Measurements from ENCODE around the gene SLC17A5. TPM values are rescaled to one million over a fixed set of nuclear protein-coding genes. Genes with fewer than 3 reads are reported as not detected.
"Not testable (repeated sequence)": the region's sequence is repeated elsewhere in the genome, so short reads cannot be mapped to it uniquely, and the experiment has no call there.

Gene SLC17A5, protein sequence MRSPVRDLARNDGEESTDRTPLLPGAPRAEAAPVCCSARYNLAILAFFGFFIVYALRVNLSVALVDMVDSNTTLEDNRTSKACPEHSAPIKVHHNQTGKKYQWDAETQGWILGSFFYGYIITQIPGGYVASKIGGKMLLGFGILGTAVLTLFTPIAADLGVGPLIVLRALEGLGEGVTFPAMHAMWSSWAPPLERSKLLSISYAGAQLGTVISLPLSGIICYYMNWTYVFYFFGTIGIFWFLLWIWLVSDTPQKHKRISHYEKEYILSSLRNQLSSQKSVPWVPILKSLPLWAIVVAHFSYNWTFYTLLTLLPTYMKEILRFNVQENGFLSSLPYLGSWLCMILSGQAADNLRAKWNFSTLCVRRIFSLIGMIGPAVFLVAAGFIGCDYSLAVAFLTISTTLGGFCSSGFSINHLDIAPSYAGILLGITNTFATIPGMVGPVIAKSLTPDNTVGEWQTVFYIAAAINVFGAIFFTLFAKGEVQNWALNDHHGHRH
- polyA plus RNA-seq (2013, experiment 1 of 2; ENCODE audit: insufficient read length): 10.6 TPM
- polyA plus RNA-seq (2013, experiment 2 of 2; ENCODE audit: insufficient read length): 17.9 TPM

DNA sequence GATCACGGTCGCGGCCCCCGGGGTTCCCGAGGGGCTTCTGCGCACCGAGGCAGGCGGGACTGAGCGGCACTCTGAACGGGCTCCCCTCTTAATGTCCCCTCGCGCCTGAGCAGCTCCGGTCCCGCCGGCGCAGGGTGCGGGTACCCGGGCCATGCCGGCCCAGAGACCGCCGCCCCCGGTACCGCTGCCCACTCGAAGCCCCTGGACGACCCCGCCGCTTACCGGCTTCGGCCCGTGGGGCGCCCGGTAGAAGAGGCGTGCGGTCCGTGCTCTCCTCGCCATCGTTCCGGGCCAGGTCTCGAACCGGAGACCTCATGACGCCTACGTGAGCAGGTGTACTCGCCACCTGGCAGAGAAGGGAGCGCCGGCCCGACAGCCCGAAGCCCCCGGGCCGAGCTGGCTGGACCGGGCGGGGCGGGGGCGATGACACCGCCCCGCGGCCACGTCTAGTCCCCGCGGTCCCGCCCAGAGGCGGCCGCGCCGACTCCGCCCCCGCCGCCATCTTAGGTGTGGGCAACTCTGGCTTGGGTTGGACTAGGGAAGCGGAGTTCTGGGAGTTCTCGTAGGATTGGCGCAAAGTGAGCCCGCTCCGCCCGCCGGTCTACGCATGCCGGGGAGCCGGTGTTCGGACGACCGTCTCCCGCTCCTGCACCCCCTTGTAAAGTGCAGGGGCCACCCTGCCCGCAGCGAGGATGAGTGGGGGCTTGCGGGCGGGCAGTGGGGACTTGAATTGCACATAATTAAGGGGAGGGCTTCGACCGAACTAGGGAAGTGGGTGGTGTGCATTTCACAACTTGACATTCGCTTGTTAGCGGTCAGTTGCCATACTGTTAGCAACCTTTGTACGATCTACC is at the start of gene SLC17A5:
Gene SLC17A5 (minus strand): TSS at position 422 of the 854 bp plus-strand sequence. CDS start 106 bp downstream, at position 316.
- peak; percentile 93 for DNase-seq

DNA sequence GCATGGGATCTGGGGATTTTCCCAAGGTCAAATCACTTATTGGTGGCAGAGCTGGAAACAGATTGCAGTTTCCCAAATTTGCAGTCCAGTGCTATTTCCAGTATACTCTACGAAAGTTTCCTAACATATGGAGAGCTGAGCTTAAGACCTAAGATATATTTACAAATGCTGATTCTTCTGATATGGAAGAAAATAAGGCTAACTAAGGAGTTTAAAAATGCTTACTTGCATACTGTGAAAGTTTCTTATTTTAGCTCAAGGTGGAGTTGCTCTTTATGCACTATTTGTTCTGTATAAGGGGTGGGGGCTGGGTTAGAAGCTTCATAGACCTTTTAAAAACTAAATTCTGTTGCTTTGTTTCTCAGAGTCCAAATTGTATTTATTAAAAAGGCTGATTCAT is 49.7 kb upstream of the SLC17A5 start:
- DNase-seq: no peak

DNA sequence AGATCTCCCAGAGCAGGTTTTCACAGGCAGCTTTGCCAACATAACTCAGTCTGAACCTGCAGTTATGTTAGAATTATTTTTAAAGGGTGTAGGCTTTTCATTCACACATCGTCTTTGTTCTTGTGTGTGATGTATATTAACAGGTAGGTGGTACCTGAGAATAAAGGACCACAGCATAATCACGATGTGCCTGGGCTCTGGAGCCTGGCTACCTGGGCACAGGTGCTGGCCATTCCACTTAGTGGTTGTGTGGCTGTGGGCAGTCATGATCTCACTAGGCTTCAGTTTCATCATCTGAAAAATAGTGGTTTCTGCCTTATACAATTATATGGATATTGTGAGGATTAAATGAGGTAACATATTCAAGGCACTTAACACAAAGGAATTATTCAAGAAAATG is 48.7 kb upstream of the SLC17A5 start:
- no peak for DNase-seq

DNA sequence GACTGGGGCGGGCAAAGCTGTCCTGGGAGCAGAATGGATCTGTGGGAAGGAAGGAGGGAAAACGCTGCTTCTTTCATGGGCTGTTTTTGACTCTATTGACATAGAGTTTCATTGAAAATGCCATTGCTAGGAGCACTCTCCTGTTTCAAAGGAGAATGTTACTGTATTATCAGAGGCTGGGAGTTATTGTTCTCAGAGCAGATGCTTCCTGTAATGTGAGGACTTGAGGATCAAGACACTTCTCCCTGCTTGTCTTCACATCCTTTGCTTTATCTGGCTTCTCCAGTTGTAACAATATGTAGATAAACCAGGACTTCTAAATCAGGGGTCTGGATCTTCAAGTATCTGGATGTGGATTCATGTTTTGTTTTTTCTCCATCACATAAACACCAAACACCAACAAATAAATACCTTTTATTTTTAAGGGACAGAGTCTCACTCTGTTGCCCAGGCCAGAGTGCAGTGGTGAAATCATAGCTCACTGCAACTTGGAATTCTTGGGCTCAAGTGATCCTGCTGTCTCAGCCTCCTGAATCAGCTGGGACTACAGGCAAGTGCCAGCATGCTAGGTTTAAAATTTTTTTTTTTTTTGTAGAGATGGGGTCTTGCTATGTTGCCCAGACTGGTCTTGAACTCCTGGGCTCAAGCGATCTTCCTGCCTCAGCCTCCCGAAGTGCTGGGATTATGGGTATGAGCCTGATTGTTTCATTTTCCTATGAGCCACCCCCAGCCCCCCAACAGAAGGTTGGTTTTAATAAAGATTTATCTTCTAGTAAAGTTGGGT is 46.1 kb upstream of the SLC17A5 start:
- DNase-seq: no peak

DNA sequence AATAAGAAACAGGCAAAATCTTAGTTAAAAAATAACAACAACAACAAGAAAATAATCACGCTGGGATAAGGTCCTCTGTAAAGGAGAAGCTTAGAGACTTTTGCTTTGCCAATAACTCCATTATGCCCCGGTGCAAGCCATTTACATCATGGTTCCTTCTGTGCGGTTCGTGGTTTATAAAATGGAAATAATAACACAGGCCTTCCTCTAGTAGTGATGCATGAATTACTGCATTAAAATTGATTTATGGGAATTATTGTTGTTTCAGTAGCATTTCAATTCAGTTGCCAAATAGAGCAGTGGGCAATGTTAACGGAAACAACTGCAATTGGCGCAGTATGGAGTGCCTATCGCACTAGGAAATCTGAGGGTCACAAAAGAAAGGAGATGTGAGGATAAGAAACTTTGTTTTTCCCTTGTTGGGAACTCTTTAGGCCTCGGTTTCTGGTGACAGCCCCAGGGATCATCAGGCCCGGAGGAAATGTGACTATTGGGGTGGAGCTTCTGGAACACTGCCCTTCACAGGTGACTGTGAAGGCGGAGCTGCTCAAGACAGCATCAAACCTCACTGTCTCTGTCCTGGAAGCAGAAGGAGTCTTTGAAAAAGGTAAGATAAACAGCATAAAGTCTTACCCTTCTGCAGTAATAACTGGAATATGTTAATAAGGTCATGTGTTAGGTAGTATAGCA is 43.3 kb upstream of the SLC17A5 start:
- no peak for DNase-seq

DNA sequence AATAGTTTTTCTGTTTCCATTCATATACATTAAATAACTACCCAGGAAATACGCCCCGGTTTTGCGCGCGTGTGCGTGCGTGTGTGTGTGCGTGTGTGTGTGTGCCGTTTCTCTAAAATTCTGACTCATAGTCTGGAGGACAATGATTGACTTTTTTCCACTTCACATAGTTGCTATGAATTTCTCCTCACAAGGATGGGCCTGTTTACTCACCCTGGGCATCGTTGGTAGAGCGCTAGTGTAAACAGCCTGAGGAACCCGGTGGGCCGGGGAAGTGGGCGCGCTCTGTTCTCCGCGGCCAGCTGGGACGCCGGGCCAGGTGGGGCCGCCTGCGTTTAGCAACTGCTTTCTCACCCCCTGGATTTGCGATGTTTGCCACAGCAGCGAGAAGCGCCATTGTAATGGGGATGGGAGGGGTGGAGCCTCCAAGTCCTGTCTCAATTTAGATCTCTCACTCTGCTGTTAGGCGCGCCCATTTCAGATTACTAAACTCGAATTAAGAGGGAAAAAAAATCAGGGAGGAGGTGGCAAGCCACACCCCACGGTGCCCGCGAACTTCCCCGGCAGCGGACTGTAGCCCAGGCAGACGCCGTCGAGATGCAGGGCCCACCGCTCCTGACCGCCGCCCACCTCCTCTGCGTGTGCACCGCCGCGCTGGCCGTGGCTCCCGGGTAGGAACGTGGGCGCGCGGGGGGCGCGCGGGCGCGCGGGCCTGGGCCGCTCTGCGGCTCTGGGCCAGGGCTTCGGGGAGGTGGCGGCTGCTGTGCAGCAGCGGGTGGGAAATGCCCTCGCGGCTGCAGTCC is 42.0 kb upstream of the SLC17A5 start, which contains the start of gene CD109:
Gene CD109 (plus strand): TSS at position 585 of the 803 bp plus-strand sequence. CDS start 13 bp downstream, at position 598.
- DNase-seq: peak; percentile 78

DNA sequence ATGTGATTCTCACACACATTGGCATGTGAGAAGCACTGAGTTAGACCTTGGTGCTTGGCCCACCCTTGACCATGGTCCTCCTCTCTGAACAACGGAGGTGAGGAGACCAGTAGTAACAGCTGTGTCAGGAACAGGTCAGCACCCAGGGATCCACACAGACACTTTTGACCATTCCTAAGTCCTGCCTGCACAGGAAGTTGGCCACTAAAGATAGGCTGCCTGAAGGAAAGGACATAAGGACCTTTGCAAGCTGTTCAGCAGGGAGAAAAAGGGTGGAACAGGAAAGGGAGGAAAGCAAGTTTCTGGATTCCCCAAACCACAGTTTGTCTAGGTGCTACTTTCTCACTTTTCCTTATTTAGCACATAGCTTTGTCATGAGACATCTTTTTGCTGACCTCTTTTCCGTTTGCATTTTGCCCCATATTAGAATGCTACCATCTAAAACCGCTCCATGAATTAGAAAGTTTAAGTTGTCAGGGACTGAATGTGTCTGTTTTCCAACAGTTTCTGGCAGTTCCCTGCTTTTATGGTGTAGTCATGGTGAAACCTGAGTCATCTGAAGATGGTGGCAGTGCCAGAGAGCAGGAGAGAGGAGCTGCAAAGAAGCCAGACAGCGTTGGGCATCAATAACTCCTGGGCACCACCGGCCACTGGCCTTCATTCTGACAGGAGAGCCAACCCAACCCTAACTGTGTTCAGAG is 41.1 kb upstream of the SLC17A5 start:
- peak; percentile 60 for DNase-seq

DNA sequence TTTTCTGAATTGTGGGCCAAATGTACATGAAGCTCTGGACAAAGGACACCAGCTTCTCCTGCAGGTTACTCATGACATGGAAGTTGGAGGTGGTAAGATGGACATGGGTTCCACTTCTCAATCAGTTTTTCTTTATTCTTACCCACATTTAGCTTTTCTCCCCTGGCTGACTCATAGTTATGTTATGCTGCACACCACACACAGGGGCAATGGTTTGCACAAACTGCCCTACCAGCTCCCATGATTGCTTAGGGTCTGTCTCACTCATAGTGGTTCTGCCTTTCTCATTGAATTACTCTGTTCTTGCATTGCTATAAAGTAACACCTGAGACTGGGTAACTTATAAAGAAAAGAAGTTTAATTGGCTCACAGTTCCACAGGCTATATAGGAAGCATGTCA is 37.7 kb upstream of the SLC17A5 start:
- no peak for DNase-seq

DNA sequence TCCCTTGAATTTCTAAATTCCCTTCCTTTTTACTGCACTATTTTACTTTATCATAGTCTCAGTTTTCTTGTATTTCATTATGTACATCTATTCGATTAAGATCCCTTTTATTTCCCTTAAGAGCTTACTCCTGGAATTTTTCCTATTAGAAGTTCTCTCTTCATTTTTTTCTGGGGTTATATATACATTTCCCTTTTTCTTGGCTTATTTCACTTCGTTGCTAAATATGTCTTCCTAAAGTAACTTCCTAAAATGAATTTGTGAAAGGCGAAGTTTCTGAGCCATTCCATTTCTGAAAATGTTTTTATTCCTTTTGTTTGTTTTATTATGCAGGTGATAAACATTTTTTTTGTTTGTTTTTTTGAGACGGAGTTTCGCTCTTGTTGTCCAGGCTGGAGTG is 36.3 kb upstream of the SLC17A5 start:
- no peak for DNase-seq

DNA sequence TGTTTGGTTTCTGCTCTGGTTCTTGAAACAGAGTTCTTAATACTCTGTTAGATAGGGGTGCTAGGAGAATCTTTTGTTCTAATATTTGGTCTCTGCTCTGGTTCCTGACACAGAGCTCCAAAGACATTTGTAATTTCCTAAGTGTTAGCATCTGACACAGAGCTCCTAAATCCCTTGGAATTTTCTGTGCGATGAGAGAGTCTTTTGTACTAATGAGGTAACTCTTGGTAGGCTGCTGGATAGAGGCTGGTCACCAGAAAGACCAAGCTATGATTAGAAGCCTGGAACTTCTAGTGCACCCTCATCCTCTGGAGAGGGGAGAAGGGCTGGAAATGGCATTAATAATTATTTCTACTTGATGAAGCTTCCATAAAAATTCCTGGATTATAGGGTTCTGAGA is 34.6 kb upstream of the SLC17A5 start:
- no peak for DNase-seq

DNA sequence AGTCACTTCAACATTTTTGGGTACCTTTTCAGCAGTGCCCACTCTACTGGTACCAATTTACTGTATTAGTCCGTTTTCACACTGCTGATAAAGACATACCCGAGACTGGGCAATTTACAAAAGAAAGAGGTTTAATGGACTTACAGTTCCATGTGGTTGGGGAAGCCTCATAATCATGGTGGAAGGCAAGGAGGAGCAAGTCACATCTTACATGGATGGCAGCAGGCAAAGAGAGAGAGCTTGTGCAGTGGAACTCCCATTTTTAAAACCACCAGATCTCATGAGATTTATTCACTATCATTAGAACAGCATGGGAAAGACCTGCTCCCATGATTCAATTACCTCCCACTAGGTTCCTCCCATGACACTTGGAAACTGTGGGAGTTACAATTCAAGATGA is 29.8 kb upstream of the SLC17A5 start:
- DNase-seq: not testable (repeated sequence)

DNA sequence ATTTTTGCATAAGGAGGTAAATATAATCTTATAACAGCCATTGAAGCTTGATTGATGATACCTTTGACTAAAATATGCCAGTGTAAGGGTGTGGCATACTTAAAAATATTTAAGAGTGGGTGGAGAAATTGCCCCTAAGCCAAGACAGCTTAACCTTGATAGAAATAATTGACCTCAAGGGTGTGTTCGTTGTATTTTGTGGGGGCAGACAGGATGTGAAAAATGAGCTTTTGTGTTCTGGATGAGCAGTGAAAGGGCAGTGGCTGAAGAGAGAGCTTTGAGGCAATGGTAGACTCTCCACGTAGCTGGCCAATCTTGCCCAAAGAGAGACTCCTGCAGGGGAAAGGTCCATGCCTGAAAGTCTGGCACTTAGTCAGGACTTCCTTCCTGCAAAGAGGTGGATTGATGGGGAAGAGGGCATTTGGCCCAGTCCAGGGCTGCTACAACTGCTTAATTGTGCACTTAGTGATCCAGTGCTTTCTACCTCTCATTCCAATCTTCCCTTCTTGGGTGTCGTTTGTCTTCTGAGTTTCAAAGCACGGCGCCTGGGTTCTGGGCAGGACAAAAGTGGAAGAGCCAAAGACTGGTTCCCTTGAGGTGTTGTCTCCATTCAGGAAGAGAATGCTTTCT is 26.6 kb upstream of the SLC17A5 start:
- DNase-seq: no peak

DNA sequence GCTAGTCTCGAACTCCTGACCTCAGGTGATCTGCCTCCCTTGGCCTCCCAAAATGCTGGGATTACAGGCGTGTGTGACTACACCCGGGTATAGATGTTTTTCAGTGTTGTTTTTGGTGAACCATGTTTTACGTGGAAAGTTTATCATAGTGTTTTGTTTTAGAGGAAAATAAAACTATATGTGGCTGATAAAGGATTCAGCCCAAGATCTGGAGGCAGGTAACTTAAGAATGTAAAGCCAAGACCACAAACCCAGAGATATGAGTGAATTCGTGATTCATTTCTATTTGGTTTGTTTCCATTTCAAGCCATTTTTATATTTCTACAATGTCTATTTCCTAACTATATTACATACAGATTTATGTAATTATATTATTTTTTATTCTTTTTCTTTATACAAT is 26.1 kb upstream of the SLC17A5 start:
- not testable (repeated sequence) for DNase-seq

DNA sequence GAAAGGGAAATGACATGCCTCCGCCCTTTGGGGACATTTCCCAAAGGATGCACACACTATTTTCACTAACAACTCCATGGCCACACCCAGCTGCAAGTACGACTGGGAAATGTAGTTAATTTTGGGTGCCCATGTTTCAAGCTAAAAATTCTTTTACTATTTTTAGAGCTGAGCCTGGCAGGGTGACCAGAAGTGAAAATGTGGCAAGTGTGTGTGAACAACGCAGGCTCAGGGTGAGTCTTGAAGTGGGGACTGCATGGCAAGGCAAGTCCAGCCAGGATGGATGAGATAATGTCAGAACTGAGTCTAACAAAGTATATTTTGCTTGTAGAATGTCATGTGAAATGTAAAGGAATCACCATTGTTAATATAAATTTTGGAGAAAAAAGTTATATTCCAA is 25.2 kb upstream of the SLC17A5 start:
- no peak for DNase-seq

DNA sequence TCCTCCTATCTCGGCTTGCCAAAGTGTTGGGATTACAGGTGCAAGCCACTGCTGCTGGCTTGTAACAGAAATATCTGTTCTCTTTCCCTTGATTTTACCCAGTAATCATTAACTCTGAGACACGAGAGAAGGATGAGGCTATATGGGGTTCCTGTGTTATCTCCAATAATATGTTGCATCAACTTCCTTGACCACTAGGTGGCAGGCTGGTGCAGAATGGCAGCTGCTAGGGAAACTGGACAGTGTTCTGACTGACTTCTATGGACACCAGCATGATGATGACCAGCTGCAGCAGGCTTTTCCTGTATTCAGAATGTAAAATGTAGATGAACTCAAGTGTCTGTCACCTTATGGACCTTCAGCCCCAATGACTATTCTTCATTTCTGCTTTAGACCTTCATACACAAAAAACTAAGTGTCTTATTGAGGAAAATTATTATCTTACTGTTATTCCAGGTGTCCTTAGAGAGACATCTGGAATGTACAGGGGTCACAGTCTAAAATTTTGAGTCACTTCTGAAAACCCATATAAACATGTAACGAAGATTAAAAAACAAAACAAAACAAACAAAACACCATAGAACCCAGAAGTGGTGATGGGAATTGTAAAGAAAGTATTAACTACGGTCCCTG is 21.8 kb upstream of the SLC17A5 start:
- peak; percentile 73 for DNase-seq

DNA sequence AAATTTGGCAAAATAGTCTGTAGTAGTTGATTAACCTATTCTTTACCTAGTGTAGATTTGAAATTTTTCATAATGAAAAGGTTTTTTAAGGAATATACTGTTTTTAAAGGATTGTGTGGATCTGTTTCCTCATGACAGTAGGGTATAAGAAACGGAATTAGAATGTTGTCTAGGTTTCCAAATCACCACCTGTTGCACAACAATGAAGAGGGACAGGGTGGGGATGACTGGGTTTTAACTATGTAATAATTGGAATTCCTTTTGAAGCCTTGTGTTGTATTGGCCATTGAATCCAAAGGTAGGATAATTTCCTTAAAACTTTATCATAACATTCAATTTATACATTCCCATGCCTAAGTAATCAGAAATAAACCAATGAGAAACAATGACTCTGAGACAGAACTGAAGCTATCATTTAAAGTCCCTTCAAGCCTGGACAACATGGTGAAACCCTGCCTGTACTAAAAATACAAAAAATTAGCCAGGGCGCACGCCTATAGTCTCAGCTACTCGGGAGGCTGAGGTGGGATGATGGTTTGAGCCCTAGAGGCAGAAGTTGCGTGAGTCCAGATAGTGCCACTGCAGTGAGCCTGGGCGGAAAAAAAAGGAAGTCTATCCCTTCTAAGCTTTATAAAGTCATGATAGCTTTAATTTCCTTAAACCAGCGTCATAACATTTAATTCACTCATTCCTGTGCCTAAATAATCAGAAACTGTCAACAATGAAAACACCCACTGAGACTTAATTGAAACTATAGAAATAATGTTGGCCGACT is 18.3 kb upstream of the SLC17A5 start:
- DNase-seq: no peak

DNA sequence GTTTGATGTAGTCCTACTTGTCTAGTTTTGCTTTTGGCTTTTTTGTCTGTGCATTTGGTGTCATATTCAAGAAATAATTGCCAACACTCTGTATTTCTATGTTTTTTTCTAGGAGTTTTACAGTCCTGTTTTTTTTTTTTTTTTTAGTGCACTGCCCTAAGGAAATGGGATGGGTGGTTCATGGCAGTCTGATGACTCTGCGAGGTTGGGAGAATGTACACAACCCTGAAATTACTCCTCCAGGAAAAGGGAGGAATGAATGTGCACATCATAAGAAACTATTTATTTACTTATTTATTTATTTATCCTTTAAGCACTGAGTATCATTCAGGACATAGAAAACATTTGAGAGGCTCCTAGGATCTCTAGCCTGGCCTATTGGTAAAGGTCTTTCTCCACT is 15.2 kb upstream of the SLC17A5 start:
- no peak for DNase-seq

DNA sequence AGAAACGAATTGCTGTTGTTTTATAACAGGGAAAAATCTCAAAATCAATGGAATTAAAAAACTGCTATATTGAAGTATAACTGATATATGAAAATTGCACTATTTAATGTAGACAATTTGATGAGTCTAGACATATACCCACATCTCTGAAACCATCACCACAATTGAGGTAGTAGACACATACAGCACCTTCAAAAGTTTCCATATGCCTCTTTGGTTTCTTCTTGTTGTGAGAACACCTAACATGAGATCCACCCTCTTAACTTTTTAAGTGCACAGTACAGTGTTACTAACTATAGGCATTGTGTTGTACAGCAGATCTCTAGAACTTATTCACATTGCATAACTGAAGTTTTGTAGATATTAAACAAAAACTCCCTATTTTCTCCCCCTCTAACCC is 14.0 kb upstream of the SLC17A5 start:
- DNase-seq: no peak

Measured in fibroblast of skin of back (primary cell).